ENCODE data around the gene NXPH2.

Gene NXPH2

GRCh38 chr2:138640921-138641676 is 139.1 kb downstream of the NXPH2 start:
- in situ Hi-C loops (cut with MboI; ENCODE audit: low sequenced_read_pairs) = no loop called here

- in situ Hi-C loops (cut with MboI; ENCODE audit: low sequenced_read_pairs) = no loop called here
Observed at GRCh38 chr2:138637686-138638085, 142.5 kb downstream of the NXPH2 start.

GRCh38 chr2:138637061-138637460 is 143.1 kb downstream of the NXPH2 start:
- in situ Hi-C loops (cut with MboI; ENCODE audit: low sequenced_read_pairs) = no loop called here

GRCh38 chr2:138633049-138633448 is 147.1 kb downstream of the NXPH2 start:
- in situ Hi-C loops (cut with MboI; ENCODE audit: low sequenced_read_pairs) = no loop called here

- in situ Hi-C loops (cut with MboI; ENCODE audit: low sequenced_read_pairs) = no loop called here
Observed at GRCh38 chr2:138632066-138632620, 148.0 kb downstream of the NXPH2 start.

- in situ Hi-C loops (cut with MboI; ENCODE audit: low sequenced_read_pairs) = no loop called here
Observed at GRCh38 chr2:138630164-138630563, 150.0 kb downstream of the NXPH2 start.

- in situ Hi-C loops (cut with MboI; ENCODE audit: low sequenced_read_pairs) = no loop called here
Observed at GRCh38 chr2:138626148-138626547, 154.0 kb downstream of the NXPH2 start.

- in situ Hi-C loops (cut with MboI; ENCODE audit: low sequenced_read_pairs) = no loop called here
Observed at GRCh38 chr2:138622613-138623012, 157.6 kb downstream of the NXPH2 start.

- in situ Hi-C loops (cut with MboI; ENCODE audit: low sequenced_read_pairs) = no loop called here
Observed at GRCh38 chr2:138621139-138621538, 159.1 kb downstream of the NXPH2 start.

GRCh38 chr2:138620431-138620830 is 159.8 kb downstream of the NXPH2 start:
- in situ Hi-C loops (cut with MboI; ENCODE audit: low sequenced_read_pairs) = no loop called here

Data from hTERT RPE-1 (cell line).